ENCODE measurements around the gene MYL4.
"Not testable (repeated sequence)": the region's sequence is repeated elsewhere in the genome, so short reads cannot be mapped to it uniquely, and the experiment has no call there.

The MYL4 gene

GRCh38 chr17:47246120-47246519 is 37.0 kb downstream of the MYL4 start:
- DNase-seq = no peak

GRCh38 chr17:47250855-47251254 is 41.7 kb downstream of the MYL4 start:
- no peak for DNase-seq

GRCh38 chr17:47251421-47251940 is 42.3 kb downstream of the MYL4 start:
- DNase-seq = no peak

GRCh38 chr17:47252209-47252608 is 43.1 kb downstream of the MYL4 start:
- DNase-seq = peak; percentile 19

- DNase-seq = no peak
These were observed 43.8 kb downstream of the MYL4 start for GRCh38 chr17:47252766-47253512.

- DNase-seq = peak; percentile 60
These were observed 44.6 kb downstream of the MYL4 start, which contains the start of gene ITGB3 for GRCh38 chr17:47253541-47254402. TSS of gene ITGB3 (plus strand) at chr17:47253827. CDS start at chr17:47253862, 35 bp downstream.

GRCh38 chr17:47254403-47254943 is 45.3 kb downstream of the MYL4 start:
- DNase-seq = no peak

GRCh38 chr17:47257651-47258339 is 48.6 kb downstream of the MYL4 start:
- peak; percentile 63 for DNase-seq

- no peak for DNase-seq
These were observed 53.4 kb downstream of the MYL4 start for GRCh38 chr17:47262586-47262985.

- no peak for DNase-seq
These were observed 55.0 kb downstream of the MYL4 start for GRCh38 chr17:47264166-47264565.

GRCh38 chr17:47265983-47266541 is 56.9 kb downstream of the MYL4 start:
- peak; percentile 19 for DNase-seq

- DNase-seq = no peak
These were observed 57.6 kb downstream of the MYL4 start for GRCh38 chr17:47266782-47267181.

GRCh38 chr17:47267354-47267828 is 58.2 kb downstream of the MYL4 start:
- peak; percentile 89 for DNase-seq

GRCh38 chr17:47268964-47269363 is 59.8 kb downstream of the MYL4 start:
- DNase-seq = not testable (repeated sequence)

- not testable (repeated sequence) for DNase-seq
These were observed 60.6 kb downstream of the MYL4 start for GRCh38 chr17:47269561-47270280.

- DNase-seq = no peak
These were observed 62.0 kb downstream of the MYL4 start for GRCh38 chr17:47270946-47271705.

GRCh38 chr17:47272491-47272890 is 63.3 kb downstream of the MYL4 start:
- no peak for DNase-seq

GRCh38 chr17:47273245-47273644 is 64.1 kb downstream of the MYL4 start:
- no peak for DNase-seq

Measured in T1000 (cell line).